Large intestine (tissue), 3 donors: ENCODE data around the gene KRT32. TPM values are rescaled to one million over a fixed set of nuclear protein-coding genes. Genes with fewer than 3 reads are reported as not detected.

Source experiments
- DNase-seq, 2 donors: peaks; one replicate each; pipeline versions ENCODE4 v3.0.0 to v3.0.0-alpha.2; 2013
- H3K27ac ChIP-seq: one replicate; pipeline ENCODE4 v1.5.1; 2013; ENCODE audit warnings: low read length
- H3K27me3 ChIP-seq: 2 replicates; pipeline ENCODE4 v1.6.1; 2013; ENCODE audit warnings: low read length; ENCODE audit not compliant: control insufficient read depth, insufficient read depth
- H3K36me3 ChIP-seq: 2 replicates; pipeline ENCODE4 v1.6.1; 2013; ENCODE audit warnings: low read length; ENCODE audit not compliant: control insufficient read depth, insufficient read depth
- H3K4me1 ChIP-seq: one replicate; pipeline ENCODE4 v1.6.1; 2013; ENCODE audit warnings: low read length; ENCODE audit not compliant: control insufficient read depth, insufficient read depth
- H3K4me3 ChIP-seq: one replicate; pipeline ENCODE4 v1.5.1; 2013; ENCODE audit warnings: low read length
- H3K9me3 ChIP-seq: one replicate; pipeline ENCODE4 v1.6.1; 2013; ENCODE audit warnings: mild to moderate bottlenecking, low read depth, low read length, moderate library complexity; ENCODE audit not compliant: control insufficient read depth
- WGBS: methylation state at CpG from one replicate; pipeline ENCODE4 v1.1.5; 2013; ENCODE audit warnings: low lambda C conversion rate; ENCODE audit not compliant: insufficient coverage; 5-methylcytosine and 5-hydroxymethylcytosine counted together
- polyA plus RNA-seq: library from polyadenylated mRNA; unstranded; fragments of 120-200 nt; gene quantifications from one replicate; pipeline ENCODE4 v1.2.1, GENCODE V29; 2013

Gene KRT32
- polyA plus RNA-seq, 1 donor = not detected

DNA sequence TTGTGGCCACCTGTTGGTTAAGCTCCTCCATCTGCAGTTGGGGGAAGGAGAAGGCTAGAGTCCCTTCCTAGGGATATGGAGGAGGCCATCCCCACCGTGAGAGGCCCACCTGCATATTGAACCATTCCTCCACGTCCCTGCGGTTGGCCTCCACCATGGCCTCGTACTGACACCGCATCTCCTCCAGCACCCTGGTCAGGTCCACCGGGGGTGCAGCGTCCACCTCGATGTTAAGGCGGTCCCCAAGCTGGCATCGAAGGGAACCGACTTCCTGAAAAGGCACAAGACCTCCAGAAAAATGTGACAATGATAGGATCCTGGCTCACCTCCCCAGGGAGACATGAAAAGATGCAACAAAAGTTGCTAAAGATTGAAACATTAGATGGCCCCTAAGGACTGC lies 3.0 kb downstream of the KRT32 start:
- Histone ChIP-seq H3K27me3 (peaks cover 2% of the 10 kb centered on the region), H3K36me3 (no peaks in the 10 kb centered on the region), H3K9me3 (no peaks in the 10 kb centered on the region), H3K27ac (no peak overlapping the region), H3K4me3 (no peak overlapping the region), H3K4me1 (no peaks in the 10 kb centered on the region)
- WGBS = no CpG with 5 or more reads among the region's 11 CpGs
- no peak for DNase-seq

DNA sequence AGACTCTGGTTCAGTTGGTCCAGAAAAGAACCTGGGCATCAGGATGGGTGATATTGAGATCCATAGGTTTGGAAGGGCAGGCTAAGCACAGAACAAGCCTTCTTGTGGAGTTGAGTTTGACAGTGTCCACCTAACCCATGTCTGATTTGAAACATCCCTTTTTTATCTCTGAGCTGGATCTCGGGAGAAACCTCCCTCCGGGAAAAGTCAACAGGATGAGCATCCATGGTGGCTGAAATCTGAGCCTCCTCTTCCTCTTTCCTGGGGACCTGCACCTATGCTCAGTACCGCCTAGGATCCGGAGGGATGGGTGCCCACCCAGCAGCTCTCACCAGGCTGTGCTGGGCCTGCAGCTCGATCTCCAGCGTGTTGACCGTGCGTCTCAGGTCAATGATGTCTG lies 3.4 kb downstream of the KRT32 start:
- Histone ChIP-seq H3K27me3 (peaks cover 2% of the 10 kb centered on the region), H3K4me1 (no peaks in the 10 kb centered on the region), H3K4me3 (no peak overlapping the region), H3K36me3 (no peaks in the 10 kb centered on the region), H3K9me3 (no peaks in the 10 kb centered on the region), H3K27ac (no peak overlapping the region)
- DNase-seq = no peak
- no CpG with 5 or more reads among the region's 8 CpGs for WGBS

DNA sequence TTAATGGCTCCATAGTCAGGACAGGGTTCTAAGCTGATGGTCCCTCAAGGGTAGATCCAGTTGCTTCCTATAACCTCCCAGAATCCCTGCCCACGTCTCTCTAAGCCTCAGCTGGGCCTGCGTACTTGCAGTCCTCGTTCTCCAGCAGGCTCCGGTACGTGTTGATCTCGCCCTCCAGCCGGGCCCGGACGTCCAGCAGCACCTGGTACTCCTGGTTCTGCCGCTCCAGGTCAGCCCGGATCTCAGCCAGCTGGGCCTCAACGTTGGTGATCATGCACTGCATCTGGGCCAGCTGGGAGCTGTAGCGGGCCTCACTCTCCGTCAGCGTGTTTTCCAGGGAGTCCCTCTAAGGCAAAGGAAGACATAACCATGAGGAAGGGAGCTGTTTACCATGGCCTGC lies 4.5 kb downstream of the KRT32 start:
- no peak overlapping the region for H3K4me3 ChIP-seq
- peaks cover 10% of the 10 kb centered on the region for H3K27me3 ChIP-seq
- WGBS = no CpG with 5 or more reads among the region's 15 CpGs
- H3K36me3 ChIP-seq = no peaks in the 10 kb centered on the region
- H3K27ac ChIP-seq = no peak overlapping the region
- no peak for DNase-seq
- H3K9me3 ChIP-seq = no peaks in the 10 kb centered on the region
- no peaks in the 10 kb centered on the region for H3K4me1 ChIP-seq

DNA sequence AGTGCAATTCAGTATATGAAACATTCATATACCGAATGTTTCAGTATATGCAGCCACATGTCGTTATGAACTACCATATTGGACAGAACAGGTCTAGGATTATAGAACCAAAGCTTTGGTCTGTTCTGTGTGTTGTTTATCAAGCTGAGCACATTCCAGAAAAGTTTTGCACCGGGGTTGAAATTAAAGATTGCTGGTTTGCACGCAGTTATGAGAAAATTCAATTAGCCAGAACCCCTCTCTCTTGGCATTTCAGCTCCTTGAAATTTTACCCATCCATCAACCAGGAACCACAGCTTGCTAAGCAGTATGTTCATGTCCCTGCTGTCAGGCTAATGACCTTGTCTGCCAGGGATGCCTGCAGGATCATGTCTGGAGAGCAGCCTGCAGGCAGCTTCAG lies 9.5 kb downstream of the KRT32 start:
- no peak for DNase-seq
- Histone ChIP-seq H3K27me3 (peaks cover 24% of the 10 kb centered on the region), H3K9me3 (no peaks in the 10 kb centered on the region), H3K27ac (no peak overlapping the region), H3K36me3 (no peaks in the 10 kb centered on the region), H3K4me3 (no peak overlapping the region), H3K4me1 (no peaks in the 10 kb centered on the region)
- no CpG with 5 or more reads among the region's 4 CpGs for WGBS

DNA sequence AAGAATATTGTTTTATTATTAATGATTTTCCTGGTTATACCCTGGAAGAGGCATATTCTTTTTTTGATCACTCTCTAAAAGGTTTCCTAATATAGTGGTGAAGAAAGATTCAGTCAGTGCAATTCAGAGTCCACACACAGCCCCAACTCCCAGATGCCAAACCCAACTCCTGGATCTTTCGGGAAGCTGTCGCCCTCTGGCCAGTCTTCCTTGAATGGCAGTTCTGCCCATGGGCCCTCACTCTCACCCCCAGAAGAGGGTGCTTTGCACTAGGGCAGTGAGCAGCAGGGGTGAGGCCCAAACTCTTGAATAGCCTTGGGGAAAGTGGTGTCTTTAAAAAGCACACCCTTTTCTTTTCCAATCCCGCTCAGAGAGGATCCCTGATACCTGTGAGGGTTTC lies 11.0 kb downstream of the KRT32 start:
- Histone ChIP-seq H3K27ac (no peak overlapping the region), H3K27me3 (peaks cover 26% of the 10 kb centered on the region), H3K9me3 (no peaks in the 10 kb centered on the region), H3K4me3 (no peak overlapping the region), H3K4me1 (no peaks in the 10 kb centered on the region), H3K36me3 (no peaks in the 10 kb centered on the region)
- no CpG with 5 or more reads among the region's 3 CpGs for WGBS
- no peak for DNase-seq

DNA sequence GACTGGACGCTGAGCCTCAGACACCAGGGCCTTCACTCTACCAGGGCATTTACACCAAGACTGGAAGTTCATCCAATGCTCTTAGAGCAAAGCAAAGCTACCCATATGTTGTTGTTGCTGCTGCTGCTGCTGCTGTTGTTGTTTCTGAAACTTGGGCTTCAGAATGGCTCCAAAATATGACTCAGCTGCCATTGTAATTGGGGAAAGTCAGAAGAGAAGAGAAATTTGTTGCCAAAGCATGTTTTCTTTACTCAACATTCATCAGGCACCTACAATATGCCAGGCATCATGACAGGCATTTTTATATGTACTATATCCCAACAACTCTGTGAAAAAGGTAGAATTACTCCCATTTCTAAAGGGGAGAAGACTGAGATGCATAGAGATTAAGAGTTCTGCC lies 11.9 kb downstream of the KRT32 start:
- H3K36me3 ChIP-seq = no peaks in the 10 kb centered on the region
- DNase-seq = no peak
- H3K27me3 ChIP-seq = peaks cover 26% of the 10 kb centered on the region
- WGBS = no CpG with 5 or more reads among the region's 1 CpG
- H3K4me1 ChIP-seq = no peaks in the 10 kb centered on the region
- no peak overlapping the region for H3K27ac ChIP-seq
- no peak overlapping the region for H3K4me3 ChIP-seq
- H3K9me3 ChIP-seq = no peaks in the 10 kb centered on the region

DNA sequence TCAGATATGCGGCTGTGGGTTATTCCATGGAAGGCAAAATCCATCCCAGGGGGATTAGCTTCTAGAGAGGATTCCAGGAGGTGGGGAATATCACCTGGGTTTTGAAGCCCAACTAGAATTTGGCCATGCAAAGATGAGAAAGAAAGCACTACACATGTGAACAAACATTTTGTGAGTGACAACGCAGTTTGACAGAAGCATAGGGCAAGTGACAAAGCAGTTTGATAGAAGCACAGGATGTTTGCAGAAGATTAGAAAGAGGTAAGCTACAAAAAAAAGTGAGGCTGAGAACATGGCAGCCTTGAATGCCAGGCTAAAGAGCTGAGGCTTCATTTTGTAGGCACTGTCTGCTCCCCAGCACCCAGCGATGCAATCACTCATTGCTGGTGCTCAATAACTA lies 14.1 kb downstream of the KRT32 start:
- H3K27me3 ChIP-seq = peaks cover 21% of the 10 kb centered on the region
- H3K27ac ChIP-seq = no peak overlapping the region
- no peak for DNase-seq
- H3K36me3 ChIP-seq = no peaks in the 10 kb centered on the region
- H3K9me3 ChIP-seq = no peaks in the 10 kb centered on the region
- 100% methylated on average over 1 of the region's 3 CpGs for WGBS
- no peaks in the 10 kb centered on the region for H3K4me1 ChIP-seq
- no peak overlapping the region for H3K4me3 ChIP-seq

DNA sequence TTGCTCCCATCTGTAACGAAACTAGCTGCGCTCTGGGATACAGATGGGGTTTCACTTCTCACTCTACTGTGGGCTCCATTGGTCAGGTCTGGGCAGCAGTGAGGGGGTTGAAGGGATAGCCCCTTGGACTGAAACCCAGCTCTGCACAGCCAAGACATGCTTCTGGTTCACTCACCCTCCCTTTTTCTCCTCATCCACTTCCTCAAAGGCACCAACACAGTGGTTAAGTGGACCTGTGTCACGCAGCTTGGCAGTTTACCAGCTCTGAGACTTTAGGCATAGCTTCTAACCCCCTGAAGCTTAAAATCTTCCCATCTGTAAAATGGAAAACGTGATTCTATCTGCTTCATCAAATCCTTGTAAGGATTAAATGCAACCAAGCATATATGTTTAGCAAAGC lies 14.9 kb downstream of the KRT32 start:
- Histone ChIP-seq H3K27ac (no peak overlapping the region), H3K4me3 (no peak overlapping the region), H3K9me3 (no peaks in the 10 kb centered on the region), H3K4me1 (no peaks in the 10 kb centered on the region), H3K27me3 (peaks cover 21% of the 10 kb centered on the region), H3K36me3 (no peaks in the 10 kb centered on the region)
- 73% methylated on average over 3 of the region's 4 CpGs for WGBS
- no peak for DNase-seq

DNA sequence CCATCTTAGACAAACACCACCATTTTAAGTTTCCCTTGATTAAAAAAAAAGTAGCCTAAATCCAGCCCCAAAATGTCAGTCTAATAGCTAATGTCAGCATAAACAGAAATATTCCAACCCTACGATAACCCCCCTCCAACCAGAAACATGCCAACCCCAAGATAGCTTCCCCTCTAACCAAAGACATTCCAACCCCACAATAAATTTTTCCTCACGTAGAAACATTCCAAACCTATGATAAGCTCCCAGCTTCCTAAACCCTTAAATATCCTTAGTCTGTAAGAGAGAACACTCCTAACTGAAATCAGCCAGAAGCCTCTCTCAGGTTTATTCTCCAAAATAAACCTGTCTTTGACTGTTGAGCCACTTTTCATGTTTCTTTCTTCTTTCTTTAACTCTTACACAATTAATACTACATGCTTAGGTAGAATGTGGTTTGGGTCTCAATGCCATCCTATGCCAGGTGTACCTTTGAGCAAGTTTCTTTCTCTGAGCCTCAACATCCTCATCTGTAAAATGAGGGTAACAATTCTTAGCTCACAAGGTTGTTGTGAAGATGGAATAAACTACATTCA lies 15.9 kb downstream of the KRT32 start:
- Histone ChIP-seq H3K36me3 (no peaks in the 10 kb centered on the region), H3K27me3 (peaks cover 25% of the 10 kb centered on the region), H3K9me3 (no peaks in the 10 kb centered on the region), H3K4me1 (no peaks in the 10 kb centered on the region), H3K27ac (no peak overlapping the region), H3K4me3 (no peak overlapping the region)
- WGBS = no CpG with 5 or more reads among the region's 2 CpGs
- no peak for DNase-seq

DNA sequence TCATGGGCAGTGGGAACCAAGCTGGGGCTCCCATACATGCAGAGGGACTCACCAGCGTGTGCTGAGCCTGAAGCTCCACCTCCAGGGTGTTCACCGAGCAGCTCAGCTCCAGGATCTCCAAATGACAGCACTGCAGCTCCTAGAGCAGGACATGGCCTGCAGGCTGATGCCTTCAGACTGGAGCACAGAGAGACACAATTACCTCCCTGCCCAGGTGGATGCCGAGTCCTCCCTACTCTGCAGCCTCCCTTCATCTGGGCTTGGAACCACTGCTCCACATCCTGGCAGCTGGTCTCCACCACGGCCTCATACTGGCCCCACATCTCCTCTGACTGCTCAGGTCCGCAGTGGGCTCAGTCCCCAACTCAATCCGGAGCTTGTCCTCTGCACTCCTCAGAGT lies 18.2 kb downstream of the KRT32 start:
- Histone ChIP-seq H3K27ac (no peak overlapping the region), H3K4me3 (no peak overlapping the region), H3K36me3 (no peaks in the 10 kb centered on the region), H3K9me3 (no peaks in the 10 kb centered on the region), H3K4me1 (no peaks in the 10 kb centered on the region), H3K27me3 (peaks cover 31% of the 10 kb centered on the region)
- no CpG with 5 or more reads among the region's 6 CpGs for WGBS
- DNase-seq = no peak

DNA sequence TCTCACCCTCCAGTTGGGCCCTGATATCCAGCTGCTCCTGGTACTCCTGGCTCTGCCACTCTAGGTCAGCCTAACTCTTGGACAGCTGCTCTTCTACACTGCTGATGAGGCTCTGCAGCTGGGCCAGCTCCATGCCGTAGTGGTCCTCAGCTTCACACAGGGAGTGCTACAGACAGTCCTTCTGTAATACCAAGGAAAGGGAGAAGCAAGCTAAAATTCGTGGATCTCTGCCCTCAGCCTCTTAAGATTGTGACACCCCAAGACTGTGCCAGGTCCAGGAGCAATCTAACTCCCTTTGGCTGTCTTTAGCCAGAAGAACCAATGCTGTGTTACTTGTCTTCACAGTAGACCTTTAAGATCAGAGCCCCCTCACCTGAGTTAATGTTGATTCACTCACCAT lies 18.7 kb downstream of the KRT32 start:
- no peaks in the 10 kb centered on the region for H3K4me1 ChIP-seq
- H3K4me3 ChIP-seq = no peak overlapping the region
- WGBS = no CpG with 5 or more reads among the region's 2 CpGs
- no peaks in the 10 kb centered on the region for H3K36me3 ChIP-seq
- no peaks in the 10 kb centered on the region for H3K9me3 ChIP-seq
- H3K27ac ChIP-seq = no peak overlapping the region
- no peak for DNase-seq
- peaks cover 29% of the 10 kb centered on the region for H3K27me3 ChIP-seq
